ENCODE results near the gene HAO1.
"Not testable (repeated sequence)": the region's sequence is repeated elsewhere in the genome, so short reads cannot be mapped to it uniquely, and the experiment has no call there.

HAO1 gene

GRCh38 chr20:7855545-7855944 is 84.7 kb downstream of the HAO1 start:
- DNase-seq (ENCODE audit: low read depth): no peak

- DNase-seq (ENCODE audit: low read depth): no peak
These were observed 86.8 kb downstream of the HAO1 start for GRCh38 chr20:7853493-7853892.

- DNase-seq (ENCODE audit: low read depth): no peak
These were observed 89.3 kb downstream of the HAO1 start for GRCh38 chr20:7850775-7851490.

GRCh38 chr20:7849675-7850074 is 90.6 kb downstream of the HAO1 start:
- DNase-seq (ENCODE audit: low read depth): no peak

- no peak for DNase-seq (ENCODE audit: low read depth)
These were observed 91.9 kb downstream of the HAO1 start for GRCh38 chr20:7848351-7848750.

- DNase-seq (ENCODE audit: low read depth): no peak
These were observed 96.6 kb downstream of the HAO1 start for GRCh38 chr20:7843613-7844012.

- no peak for DNase-seq (ENCODE audit: low read depth)
These were observed 98.3 kb downstream of the HAO1 start for GRCh38 chr20:7841971-7842310.

GRCh38 chr20:7841291-7841970 is 98.8 kb downstream of the HAO1 start:
- DNase-seq (ENCODE audit: low read depth): no peak

- no peak for DNase-seq (ENCODE audit: low read depth)
These were observed 104.2 kb downstream of the HAO1 start for GRCh38 chr20:7836076-7836475.

- not testable (repeated sequence) for DNase-seq (ENCODE audit: low read depth)
These were observed 105.8 kb downstream of the HAO1 start for GRCh38 chr20:7834441-7834840.
